ENCODE data around the gene MACROD2.

MACROD2 gene

DNA sequence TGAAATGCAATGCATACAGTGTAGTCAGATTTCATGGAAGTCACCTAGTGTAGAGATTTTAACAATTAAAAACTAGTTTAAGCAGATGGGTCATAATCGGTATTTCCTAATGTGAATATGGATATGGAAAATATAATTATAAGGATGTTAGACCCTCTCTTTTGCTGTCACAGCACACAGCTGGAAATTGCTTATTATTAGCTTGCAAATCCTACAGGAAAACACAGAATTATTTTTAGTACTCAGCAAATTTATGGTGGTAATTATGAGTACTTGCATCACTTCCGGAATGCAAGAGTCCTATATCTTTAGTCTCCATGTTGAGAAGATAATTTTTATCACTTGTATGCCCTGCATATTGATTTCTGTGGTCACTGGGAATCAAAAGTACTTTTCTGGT lies 1584.4 kb downstream of the MACROD2 start (continued):
- TF ChIP-seq, protein P1, sequence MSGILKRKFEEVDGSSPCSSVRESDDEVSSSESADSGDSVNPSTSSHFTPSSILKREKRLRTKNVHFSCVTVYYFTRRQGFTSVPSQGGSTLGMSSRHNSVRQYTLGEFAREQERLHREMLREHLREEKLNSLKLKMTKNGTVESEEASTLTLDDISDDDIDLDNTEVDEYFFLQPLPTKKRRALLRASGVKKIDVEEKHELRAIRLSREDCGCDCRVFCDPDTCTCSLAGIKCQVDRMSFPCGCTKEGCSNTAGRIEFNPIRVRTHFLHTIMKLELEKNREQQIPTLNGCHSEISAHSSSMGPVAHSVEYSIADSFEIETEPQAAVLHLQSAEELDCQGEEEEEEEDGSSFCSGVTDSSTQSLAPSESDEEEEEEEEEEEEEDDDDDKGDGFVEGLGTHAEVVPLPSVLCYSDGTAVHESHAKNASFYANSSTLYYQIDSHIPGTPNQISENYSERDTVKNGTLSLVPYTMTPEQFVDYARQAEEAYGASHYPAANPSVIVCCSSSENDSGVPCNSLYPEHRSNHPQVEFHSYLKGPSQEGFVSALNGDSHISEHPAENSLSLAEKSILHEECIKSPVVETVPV (CRISPR knock-in tag; IDR thresholded peaks at IDR 0.05) = no peak
- TF ChIP-seq ZC3H10 (CRISPR knock-in tag; IDR thresholded peaks at IDR 0.05) (no peak), PPARA (CRISPR knock-in tag; IDR thresholded peaks at IDR 0.05; ENCODE audit: borderline replicate concordance) (no peak)
- TF ChIP-seq, protein P2, sequence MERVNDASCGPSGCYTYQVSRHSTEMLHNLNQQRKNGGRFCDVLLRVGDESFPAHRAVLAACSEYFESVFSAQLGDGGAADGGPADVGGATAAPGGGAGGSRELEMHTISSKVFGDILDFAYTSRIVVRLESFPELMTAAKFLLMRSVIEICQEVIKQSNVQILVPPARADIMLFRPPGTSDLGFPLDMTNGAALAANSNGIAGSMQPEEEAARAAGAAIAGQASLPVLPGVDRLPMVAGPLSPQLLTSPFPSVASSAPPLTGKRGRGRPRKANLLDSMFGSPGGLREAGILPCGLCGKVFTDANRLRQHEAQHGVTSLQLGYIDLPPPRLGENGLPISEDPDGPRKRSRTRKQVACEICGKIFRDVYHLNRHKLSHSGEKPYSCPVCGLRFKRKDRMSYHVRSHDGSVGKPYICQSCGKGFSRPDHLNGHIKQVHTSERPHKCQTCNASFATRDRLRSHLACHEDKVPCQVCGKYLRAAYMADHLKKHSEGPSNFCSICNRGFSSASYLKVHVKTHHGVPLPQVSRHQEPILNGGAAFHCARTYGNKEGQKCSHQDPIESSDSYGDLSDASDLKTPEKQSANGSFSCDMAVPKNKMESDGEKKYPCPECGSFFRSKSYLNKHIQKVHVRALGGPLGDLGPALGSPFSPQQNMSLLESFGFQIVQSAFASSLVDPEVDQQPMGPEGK (CRISPR knock-in tag; IDR thresholded peaks at IDR 0.05; ENCODE audit: borderline replicate concordance) = no peak

DNA sequence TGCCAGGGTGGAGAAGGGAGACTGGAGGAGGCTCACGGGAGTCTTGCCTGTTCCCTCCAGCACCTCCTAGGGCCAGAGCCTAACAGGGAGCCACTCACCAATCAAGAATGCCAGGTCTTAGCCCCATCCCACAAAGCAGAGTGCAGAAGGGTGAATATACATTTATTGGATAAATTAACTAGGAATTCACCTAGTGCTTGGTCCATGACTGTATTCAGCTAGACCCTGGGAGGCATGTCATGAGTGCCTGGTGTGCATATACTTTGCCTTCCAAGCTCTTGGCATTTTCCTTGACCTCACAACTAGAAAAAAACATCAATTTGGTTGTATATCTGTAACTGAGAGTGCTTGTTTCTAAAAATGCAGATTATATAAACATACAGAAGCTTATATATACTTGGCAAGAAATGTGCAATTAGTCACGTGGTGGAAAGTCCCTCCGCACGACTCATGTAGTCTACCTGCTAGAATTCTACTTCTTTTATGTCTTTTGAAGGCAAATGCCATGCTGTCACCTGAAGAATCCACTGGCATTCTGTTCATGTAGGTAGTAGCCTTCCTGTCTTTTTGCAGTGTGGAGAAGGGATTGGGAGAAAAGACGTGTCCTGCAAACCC lies 1586.9 kb downstream of the MACROD2 start:
- no peak for TF ChIP-seq TOX (CRISPR knock-in tag; IDR thresholded peaks at IDR 0.05; ENCODE audit: borderline replicate concordance)
- no peak for TF ChIP-seq ZNF8 (CRISPR knock-in tag; IDR thresholded peaks at IDR 0.05)
- TF ChIP-seq POU6F1 (CRISPR knock-in tag; IDR thresholded peaks at IDR 0.05; ENCODE audit: borderline replicate concordance, low read depth) = no peak
- TF ChIP-seq, protein P3, sequence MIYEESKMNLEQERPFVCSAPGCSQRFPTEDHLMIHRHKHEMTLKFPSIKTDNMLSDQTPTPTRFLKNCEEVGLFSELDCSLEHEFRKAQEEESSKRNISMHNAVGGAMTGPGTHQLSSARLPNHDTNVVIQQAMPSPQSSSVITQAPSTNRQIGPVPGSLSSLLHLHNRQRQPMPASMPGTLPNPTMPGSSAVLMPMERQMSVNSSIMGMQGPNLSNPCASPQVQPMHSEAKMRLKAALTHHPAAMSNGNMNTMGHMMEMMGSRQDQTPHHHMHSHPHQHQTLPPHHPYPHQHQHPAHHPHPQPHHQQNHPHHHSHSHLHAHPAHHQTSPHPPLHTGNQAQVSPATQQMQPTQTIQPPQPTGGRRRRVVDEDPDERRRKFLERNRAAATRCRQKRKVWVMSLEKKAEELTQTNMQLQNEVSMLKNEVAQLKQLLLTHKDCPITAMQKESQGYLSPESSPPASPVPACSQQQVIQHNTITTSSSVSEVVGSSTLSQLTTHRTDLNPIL (CRISPR knock-in tag; IDR thresholded peaks at IDR 0.05; ENCODE audit: low read depth) = no peak
- no peak for TF ChIP-seq ZNF565 (CRISPR knock-in tag; conservative IDR thresholded peaks at IDR 0.05; ENCODE audit: low read depth)
- TF ChIP-seq ESRRG (CRISPR knock-in tag; IDR thresholded peaks at IDR 0.05) = no peak
- no peak for TF ChIP-seq ZFP3 (CRISPR knock-in tag; IDR thresholded peaks at IDR 0.05)
- TF ChIP-seq ZNF70 (CRISPR knock-in tag; IDR thresholded peaks at IDR 0.05) = no peak
- no peak for TF ChIP-seq TSHZ2 (CRISPR knock-in tag; IDR thresholded peaks at IDR 0.05)
- TF ChIP-seq, protein P2 (CRISPR knock-in tag; IDR thresholded peaks at IDR 0.05; ENCODE audit: borderline replicate concordance) = no peak
- no peak for TF ChIP-seq BACH2 (CRISPR knock-in tag; IDR thresholded peaks at IDR 0.05; ENCODE audit: borderline replicate concordance)
- no peak for TF ChIP-seq ZC3H10 (CRISPR knock-in tag; IDR thresholded peaks at IDR 0.05)
- no peak for TF ChIP-seq SNAI2 (CRISPR knock-in tag; IDR thresholded peaks at IDR 0.05)
- no peak for TF ChIP-seq TCF4 (CRISPR knock-in tag; IDR thresholded peaks at IDR 0.05; ENCODE audit: borderline replicate concordance)
- TF ChIP-seq GLIS3 (CRISPR knock-in tag; IDR thresholded peaks at IDR 0.05) = no peak
- TF ChIP-seq OSR1 (CRISPR knock-in tag; IDR thresholded peaks at IDR 0.05) = no peak

GRCh38 chr20:15584507-15584906 lies 1589.2 kb downstream of the MACROD2 start:
- TF ChIP-seq, protein P1 (CRISPR knock-in tag; IDR thresholded peaks at IDR 0.05) = no peak
- TF ChIP-seq ZNF565 (CRISPR knock-in tag; conservative IDR thresholded peaks at IDR 0.05; ENCODE audit: low read depth) (no peak), RARB (CRISPR knock-in tag; IDR thresholded peaks at IDR 0.05) (no peak), CSDC2 (CRISPR knock-in tag; IDR thresholded peaks at IDR 0.05) (no peak), TOX (CRISPR knock-in tag; IDR thresholded peaks at IDR 0.05; ENCODE audit: borderline replicate concordance) (no peak)
- no peak for ATAC-seq

More for the DNA sequence above, 1586.9 kb downstream of the MACROD2 start:
- ATAC-seq = no peak
